ENCODE data around the gene RGS9BP.

DNA sequence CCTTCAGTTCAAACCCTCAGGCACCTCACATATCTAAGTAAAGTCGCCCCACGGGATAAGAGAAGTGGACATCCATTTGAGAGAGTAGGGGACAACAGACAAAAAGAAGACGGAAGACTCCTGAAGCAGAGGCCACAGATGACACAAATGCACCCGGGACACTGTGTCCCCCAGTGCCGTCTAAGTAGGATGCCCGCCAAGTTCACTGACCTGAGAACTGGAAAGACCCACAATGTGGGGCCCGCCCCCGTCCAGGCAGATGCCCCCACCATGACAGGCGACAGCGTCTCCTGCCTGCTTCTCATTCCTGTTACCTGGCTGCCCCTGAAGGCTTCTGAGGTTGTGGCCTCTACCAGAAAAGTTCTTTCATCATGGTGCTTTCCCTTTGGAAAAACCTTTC lies 17.6 kb upstream of the RGS9BP start:
- TF ChIP-seq, protein P1, sequence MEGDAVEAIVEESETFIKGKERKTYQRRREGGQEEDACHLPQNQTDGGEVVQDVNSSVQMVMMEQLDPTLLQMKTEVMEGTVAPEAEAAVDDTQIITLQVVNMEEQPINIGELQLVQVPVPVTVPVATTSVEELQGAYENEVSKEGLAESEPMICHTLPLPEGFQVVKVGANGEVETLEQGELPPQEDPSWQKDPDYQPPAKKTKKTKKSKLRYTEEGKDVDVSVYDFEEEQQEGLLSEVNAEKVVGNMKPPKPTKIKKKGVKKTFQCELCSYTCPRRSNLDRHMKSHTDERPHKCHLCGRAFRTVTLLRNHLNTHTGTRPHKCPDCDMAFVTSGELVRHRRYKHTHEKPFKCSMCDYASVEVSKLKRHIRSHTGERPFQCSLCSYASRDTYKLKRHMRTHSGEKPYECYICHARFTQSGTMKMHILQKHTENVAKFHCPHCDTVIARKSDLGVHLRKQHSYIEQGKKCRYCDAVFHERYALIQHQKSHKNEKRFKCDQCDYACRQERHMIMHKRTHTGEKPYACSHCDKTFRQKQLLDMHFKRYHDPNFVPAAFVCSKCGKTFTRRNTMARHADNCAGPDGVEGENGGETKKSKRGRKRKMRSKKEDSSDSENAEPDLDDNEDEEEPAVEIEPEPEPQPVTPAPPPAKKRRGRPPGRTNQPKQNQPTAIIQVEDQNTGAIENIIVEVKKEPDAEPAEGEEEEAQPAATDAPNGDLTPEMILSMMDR (conservative IDR thresholded peaks at IDR 0.05; ENCODE audit: low read length) = no peak
- no peak for TF ChIP-seq EZH2phosphoT487 (IDR thresholded peaks at IDR 0.05; ENCODE audit: borderline replicate concordance)
